Measurements from ENCODE around the gene COL4A1.

The COL4A1 gene

DNA sequence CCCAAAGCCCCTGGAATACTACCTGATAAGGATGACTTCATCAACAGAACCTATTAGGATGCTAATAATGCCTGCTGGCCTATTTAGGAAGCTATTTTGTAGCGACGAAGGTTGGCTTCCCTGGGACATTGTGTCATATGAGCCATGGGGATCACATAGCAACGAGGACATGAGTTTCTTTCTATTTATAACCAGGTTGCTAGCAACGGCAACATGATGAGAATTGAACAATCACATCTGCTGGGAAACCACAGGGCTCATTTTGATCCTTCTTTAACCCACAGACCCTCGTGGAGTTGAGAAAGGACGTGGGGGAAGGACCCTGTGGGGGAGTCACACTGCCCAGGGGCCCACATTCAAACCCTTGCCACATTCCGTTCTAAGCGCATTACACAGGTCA lies 172.2 kb downstream of the COL4A1 start:
- DNase-seq (ENCODE audit: low read depth), result no peak

GRCh38 chr13:110133425-110134235 lies 173.3 kb downstream of the COL4A1 start:
- DNase-seq (ENCODE audit: low read depth), result no peak

DNA sequence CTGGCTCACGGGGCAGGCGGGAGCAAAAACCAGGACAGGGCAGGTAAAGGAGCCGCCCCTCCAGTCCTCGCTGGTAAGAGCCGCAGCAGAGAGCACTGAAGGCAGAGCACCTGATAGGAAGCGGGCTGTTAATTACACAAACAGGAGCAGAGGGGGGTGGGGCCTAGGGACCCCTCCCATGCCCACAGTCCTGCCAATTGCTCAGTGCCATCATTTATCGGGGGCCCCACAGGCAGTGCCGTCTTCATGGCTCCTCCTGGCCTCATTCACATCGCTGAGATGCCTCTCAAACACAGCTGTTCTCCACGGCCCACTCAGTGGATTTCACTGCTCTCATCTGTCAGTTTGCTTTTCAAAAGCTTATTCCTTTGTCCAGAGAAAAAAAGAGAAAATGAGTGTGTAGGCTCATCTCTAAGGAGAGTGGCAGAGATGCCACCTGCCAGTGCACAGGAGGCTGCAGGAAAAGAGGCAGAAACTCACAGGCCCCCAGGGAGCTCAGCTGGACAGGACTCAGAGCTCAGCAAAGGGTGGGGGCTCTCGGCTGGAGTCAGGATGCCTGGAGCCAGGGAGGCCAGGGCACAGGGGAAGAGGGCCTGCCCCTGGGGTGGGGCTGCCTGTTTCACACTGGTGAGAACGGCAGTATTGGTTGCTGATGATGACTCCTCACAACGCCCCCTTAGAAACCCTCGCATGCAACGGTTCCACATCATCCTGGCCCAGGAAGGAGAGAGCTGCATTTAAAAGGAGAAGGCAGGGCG lies 174.6 kb downstream of the COL4A1 start:
- no peak for DNase-seq (ENCODE audit: low read depth)

DNA sequence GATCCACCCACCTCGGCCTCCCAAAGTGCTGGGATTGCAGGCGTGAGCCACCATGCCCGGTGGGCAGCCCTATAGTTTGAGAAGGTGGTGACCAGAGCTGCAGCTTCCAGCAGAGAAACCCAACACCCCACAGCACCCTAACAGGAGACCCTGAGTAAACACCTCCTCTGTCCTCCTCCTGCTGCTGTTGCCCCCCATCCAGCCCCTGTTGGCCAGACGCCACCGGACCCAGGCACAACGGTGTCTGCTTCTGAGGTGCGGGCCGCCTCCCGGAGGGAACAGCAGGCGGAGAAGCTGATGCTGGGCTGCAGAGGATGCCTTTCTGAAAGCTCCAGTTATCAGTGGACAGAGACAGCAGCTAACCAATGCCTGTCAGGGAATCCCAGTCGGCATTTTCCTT lies 175.5 kb downstream of the COL4A1 start:
- DNase-seq (ENCODE audit: low read depth), result no peak

DNA sequence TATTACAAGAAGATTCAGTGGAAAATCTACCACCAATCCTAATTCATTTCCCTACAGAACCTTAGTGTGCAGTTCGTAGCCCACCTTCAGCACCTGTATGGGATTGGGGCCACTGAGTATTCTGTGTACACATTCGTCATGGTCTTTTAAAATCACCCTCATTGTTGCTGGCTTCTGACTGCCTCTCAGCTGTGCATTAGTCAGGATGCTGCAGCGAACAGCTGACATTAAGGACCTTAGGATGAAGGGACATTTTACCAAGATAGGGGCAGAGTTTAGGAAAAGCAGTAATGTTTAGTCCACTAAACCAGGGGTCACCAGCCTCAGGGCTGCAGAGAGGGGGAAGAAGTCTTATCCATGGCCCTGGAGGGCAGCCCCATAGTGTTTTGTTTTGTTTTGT lies 176.5 kb downstream of the COL4A1 start:
- no peak for DNase-seq (ENCODE audit: low read depth)

GRCh38 chr13:110129539-110130186 lies 177.3 kb downstream of the COL4A1 start:
- no peak for DNase-seq (ENCODE audit: low read depth)

- no peak for DNase-seq (ENCODE audit: low read depth)
These were observed 177.9 kb downstream of the COL4A1 start for GRCh38 chr13:110129076-110129475.

DNA sequence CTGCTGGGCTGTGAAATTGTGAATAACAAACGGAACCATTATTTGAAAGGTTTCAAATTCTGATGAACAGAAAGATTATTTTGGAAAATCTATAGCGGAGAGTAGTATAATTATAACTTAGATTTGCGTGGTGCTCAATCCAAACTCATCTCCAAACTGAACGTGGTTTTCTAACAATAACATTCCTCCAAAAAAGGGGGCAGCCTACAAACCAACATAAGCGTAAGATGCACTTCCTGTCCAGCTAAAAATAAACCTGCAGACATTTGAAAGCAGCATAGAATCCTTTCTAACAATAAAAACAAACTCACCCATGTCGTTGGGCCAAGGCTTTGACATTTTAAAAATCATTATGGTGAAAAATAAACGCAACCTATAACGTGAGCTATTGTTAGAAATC lies 178.4 kb downstream of the COL4A1 start:
- DNase-seq (ENCODE audit: low read depth), result no peak

- DNase-seq (ENCODE audit: low read depth), result no peak
These were observed 178.9 kb downstream of the COL4A1 start for GRCh38 chr13:110127986-110128511.

DNA sequence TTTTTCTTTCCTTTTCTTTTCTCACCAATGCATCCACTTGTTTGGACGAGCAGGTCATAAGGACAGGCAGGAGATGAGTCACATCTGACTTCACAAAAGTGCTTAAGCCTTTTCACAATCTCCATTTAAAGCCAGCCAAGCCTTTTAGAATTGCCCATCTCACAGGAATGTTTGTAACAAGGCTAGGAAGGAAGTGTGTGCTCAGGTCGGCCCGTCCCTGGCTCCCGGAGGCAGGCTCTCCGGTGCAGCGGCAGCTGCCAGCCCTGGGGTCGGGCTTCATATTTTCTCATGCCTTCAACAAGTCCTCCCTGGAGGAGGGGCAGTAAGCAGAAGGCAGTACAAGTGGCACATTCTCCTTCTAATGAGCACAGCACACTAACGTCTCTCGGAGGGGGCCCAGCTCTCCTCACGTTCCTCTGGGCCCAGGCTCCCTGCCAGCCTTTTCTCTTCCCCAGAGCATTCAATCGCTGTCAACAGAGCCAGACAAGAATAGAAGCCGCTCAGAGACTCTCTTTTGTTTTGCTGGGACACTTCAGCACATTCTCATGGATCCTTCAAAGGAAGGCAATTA lies 180.5 kb downstream of the COL4A1 start:
- no peak for DNase-seq (ENCODE audit: low read depth)

- no peak for DNase-seq (ENCODE audit: low read depth)
These were observed 181.2 kb downstream of the COL4A1 start for GRCh38 chr13:110125613-110126272.

DNA sequence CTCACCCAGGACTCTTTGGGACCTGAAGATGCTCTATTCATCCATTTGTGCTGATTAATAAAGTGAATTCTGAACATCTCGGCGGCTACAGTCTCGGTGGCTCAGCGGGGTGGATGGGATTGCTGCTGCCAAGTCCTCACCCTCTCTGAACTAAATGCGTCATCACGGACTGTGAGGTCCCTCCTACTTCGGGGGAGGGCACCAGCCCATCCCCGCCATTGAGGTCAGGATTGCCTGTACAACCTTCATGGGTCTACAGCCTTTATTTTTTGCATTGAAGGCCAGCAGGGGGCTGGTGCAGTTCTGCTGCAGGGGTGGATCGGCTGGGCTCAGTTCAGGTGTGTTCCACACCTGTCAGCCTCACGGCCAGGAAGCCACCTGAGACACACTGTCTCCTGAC lies 181.8 kb downstream of the COL4A1 start:
- DNase-seq (ENCODE audit: low read depth), result no peak

DNA sequence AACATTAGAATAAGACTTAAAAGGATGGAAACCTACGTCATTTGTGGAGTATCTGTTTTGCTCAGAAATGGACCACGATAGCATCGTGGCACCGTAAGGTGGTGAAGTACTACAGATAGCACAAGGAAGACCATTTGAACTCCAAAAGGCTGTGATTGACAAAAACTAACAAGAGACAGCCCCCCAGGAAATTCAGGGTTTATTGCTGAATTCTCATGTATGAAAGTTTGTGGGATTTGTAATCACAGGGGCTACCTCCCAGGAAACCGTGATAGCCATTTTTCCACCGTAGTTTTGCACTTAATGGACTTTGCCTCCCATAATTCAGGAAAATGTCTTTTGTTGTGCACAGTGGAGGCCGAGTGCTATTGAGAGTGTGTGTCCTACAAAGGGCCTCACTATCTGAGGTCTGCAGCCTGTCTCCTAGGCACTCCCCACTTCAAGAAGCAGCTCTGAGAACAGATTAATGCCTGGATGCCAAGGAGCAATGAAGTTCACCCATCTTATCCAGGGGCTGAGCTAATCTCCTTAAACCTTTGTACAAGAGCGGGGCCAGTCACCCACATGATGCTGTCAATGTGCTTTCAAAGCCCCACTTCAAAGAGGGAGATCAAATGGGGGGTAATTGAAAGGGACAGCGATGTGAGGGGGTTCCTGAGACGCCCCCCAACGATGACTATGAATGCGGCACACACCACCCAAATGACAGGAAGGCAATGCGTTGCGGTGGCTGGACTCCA lies 182.6 kb downstream of the COL4A1 start:
- no peak for DNase-seq (ENCODE audit: low read depth)

GRCh38 chr13:110123041-110123809 lies 183.7 kb downstream of the COL4A1 start:
- no peak for DNase-seq (ENCODE audit: low read depth)

- DNase-seq (ENCODE audit: low read depth), result no peak
These were observed 185.4 kb downstream of the COL4A1 start for GRCh38 chr13:110121422-110122083.

- no peak for DNase-seq (ENCODE audit: low read depth)
These were observed 186.7 kb downstream of the COL4A1 start for GRCh38 chr13:110119935-110120905.

DNA sequence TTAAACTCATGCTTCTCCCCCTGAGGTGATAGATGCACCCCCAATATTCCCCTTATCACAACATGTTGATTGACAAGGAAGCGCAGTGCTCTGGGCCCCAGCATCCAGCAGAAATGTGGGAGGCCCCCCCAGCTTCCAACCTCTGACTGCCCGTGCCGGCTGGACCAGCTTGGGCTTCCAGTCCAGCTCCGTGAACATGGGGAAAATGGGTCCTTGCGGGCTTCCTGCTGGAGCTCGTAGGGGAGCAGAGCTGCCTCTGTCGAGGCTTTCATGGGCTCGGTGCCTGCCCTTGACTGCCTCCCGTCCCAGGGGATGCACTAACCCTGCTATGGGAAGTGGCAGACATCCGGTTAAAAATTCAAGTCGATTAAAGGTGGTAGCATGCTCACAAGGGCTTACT lies 188.9 kb downstream of the COL4A1 start:
- no peak for DNase-seq (ENCODE audit: low read depth)

DNA sequence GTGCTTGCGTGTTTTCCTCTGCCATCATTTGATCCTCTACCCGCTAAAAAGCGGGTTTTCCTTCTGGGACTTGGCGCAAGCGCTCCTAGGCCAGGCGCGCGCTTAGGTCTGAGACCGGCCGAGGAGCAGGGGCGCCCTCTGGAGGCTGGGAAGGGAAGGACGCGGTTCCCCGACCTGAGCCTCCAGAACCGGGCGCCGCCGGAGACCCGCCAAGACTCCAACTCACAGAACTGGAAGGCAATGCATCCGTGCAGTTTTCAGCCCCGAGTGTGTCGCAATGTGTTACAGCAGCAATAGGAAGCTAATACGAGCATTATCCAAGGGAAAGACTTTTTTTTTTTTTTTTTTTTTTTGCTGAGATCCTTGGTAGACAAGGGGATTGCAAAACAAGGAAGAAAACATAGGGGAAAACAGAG lies 190.9 kb downstream of the COL4A1 start:
- no peak for DNase-seq (ENCODE audit: low read depth)

DNA sequence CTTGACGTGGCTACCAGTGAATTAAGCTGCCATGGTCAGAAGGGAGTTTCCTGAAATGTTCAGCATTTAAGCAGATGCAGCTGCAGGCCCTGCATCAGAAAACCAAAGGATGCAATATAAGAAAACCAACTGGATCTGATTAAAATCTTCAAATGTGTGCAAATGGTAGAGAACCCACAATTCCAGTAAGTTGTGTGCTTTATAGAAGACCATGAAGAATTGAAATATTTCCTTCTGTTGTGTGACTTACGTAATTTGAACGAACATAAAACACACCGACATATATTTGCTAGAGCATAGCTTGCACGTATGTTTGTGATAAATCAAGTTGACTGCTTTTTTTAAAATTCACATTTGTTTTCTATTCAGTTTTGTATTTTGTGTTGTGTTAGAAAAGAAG lies 191.4 kb downstream of the COL4A1 start:
- no peak for DNase-seq (ENCODE audit: low read depth)

Data from stimulated activated CD8-positive, alpha-beta memory T cell treated with anti-CD3 and anti-CD28 coated beads, Interleukin-15, amount 100 ng/mL, for 1 hour (primary cell).